ENCODE results near the gene UMPS.
"Not testable (repeated sequence)": the region's sequence is repeated elsewhere in the genome, so short reads cannot be mapped to it uniquely, and the experiment has no call there.

UMPS gene

DNA sequence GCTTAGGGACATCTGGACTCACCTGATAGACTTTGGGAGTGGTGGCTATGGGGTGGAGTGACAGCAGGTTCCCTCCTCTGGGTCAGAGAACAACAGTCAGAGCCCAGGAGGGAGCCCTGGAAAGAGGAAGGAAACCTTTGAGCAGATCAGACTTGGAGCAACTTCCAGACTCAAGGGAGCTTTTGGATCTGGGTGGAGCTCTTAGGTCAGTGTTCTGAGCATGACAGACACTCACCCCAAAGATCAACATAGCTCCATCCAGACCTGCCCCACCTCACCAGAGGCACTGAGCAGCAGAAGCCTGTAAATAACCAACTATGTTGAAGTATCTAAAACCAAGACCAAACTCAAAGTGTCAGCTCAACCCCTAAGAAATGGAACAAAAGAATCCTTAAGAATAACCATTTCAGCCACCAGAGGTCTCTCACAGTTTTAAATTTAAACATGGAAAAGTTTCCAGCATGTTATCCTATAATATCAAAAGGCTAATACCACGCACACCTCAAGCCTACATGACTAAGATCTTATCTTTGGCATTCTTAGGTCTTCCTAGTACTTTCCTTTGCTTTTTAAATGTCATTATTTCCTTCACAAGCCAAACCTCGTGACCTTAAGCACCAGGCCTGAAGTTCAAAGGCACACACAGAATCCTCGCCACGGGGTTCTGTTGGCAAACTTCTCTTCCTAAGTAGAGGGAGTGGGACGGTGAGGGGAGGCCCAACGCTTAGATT, 56.4 kb downstream of the UMPS start:
- Histone ChIP-seq H3K9me3 (ENCODE audit: control insufficient read depth in 2 of 2, low read length in 2 of 2) (no peaks in the 10 kb centered on the region), H3K4me3 (ENCODE audit: low read length in 2 of 2) (no peak overlapping the region), H3K4me1 (ENCODE audit: control insufficient read depth in 2 of 2, insufficient read depth in 2 of 2, low read length in 2 of 2) (peaks cover 10 to 16% of the 10 kb centered on the region in 2 donors), H3K27ac (ENCODE audit: low read depth in 2 of 2, low read length in 2 of 2) (peak overlapping the region; percentile 2 to 31), H3K36me3 (ENCODE audit: control insufficient read depth in 2 of 2, insufficient read depth in 2 of 2, low read length in 2 of 2) (no peaks in the 10 kb centered on the region), H3K9ac (ENCODE audit: low read depth in 1 of 2, low read length in 2 of 2) (no peak overlapping the region), H3K27me3 (ENCODE audit: control insufficient read depth in 2 of 2, insufficient read depth in 2 of 2, low read length in 2 of 2) (no peaks in the 10 kb centered on the region)

DNA sequence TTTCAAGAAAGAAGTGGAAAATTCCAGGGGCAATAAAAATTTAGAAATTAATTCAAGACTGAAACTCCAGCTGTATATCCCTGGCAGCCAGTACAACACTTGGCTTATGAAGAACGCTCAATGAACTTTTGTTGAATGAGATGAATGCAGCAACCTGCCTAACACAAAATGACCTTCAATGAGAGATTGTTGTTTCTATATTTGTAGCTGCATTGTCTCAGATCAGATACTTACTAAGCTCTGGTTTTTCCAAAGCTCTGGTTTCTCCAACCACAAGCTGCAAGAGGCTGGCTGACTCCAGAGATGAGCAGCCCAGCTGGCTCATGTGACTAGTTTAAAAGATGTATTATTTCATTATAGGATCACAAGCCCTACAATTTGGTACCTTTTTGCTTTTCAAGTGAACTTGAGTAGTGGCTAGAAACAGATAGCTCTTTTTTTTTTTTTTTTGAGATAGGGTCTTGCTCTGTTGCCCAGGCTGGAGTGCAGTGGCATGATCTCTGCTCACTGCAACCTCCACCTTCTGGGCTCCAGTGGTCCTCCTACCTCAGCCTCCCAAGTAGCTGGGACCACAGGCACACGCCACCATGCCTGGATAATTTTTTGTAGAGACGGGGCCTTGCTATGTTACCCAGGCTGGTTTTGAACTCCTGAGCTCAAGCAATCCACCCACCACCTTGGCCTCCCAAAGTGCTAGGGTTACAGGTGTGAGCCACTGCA, 57.4 kb downstream of the UMPS start:
- peaks cover 10 to 15% of the 10 kb centered on the region in 2 donors for H3K4me1 ChIP-seq (ENCODE audit: control insufficient read depth in 2 of 2, insufficient read depth in 2 of 2, low read length in 2 of 2)

GRCh38 chr3:124788254-124788745, 58.0 kb downstream of the UMPS start:
- Histone ChIP-seq H3K9ac (ENCODE audit: low read depth in 1 of 2, low read length in 2 of 2) (no peak overlapping the region), H3K4me3 (ENCODE audit: low read length in 2 of 2) (no peak overlapping the region), H3K4me1 (ENCODE audit: control insufficient read depth in 2 of 2, insufficient read depth in 2 of 2, low read length in 2 of 2) (peaks cover 10 to 15% of the 10 kb centered on the region in 2 donors), H3K27ac (ENCODE audit: low read depth in 2 of 2, low read length in 2 of 2) (no peak overlapping the region), H3K36me3 (ENCODE audit: control insufficient read depth in 2 of 2, insufficient read depth in 2 of 2, low read length in 2 of 2) (no peaks in the 10 kb centered on the region), H3K9me3 (ENCODE audit: control insufficient read depth in 2 of 2, low read length in 2 of 2) (no peaks in the 10 kb centered on the region), H3K27me3 (ENCODE audit: control insufficient read depth in 2 of 2, insufficient read depth in 2 of 2, low read length in 2 of 2) (no peaks in the 10 kb centered on the region)

More for the DNA sequence above, 57.4 kb downstream of the UMPS start:
- no peaks in the 10 kb centered on the region for H3K9me3 ChIP-seq (ENCODE audit: control insufficient read depth in 2 of 2, low read length in 2 of 2)
- no peak overlapping the region for H3K9ac ChIP-seq (ENCODE audit: low read depth in 1 of 2, low read length in 2 of 2)
- H3K27ac ChIP-seq (ENCODE audit: low read depth in 2 of 2, low read length in 2 of 2): peak overlapping the region in 1 of 2 donors; percentile 2
- no peak overlapping the region for H3K4me3 ChIP-seq (ENCODE audit: low read length in 2 of 2)
- H3K36me3 ChIP-seq (ENCODE audit: control insufficient read depth in 2 of 2, insufficient read depth in 2 of 2, low read length in 2 of 2): no peaks in the 10 kb centered on the region
- no peaks in the 10 kb centered on the region for H3K27me3 ChIP-seq (ENCODE audit: control insufficient read depth in 2 of 2, insufficient read depth in 2 of 2, low read length in 2 of 2)

- H3K27me3 ChIP-seq (ENCODE audit: control insufficient read depth in 2 of 2, insufficient read depth in 2 of 2, low read length in 2 of 2); H3K27ac ChIP-seq (ENCODE audit: low read depth in 2 of 2, low read length in 2 of 2); H3K36me3 ChIP-seq (ENCODE audit: control insufficient read depth in 2 of 2, insufficient read depth in 2 of 2, low read length in 2 of 2); H3K9me3 ChIP-seq (ENCODE audit: control insufficient read depth in 2 of 2, low read length in 2 of 2); H3K4me3 ChIP-seq (ENCODE audit: low read length in 2 of 2); H3K9ac ChIP-seq (ENCODE audit: low read depth in 1 of 2, low read length in 2 of 2): not testable (repeated sequence)
- peaks cover 15 to 23% of the 10 kb centered on the region in 2 donors for H3K4me1 ChIP-seq (ENCODE audit: control insufficient read depth in 2 of 2, insufficient read depth in 2 of 2, low read length in 2 of 2)
These were observed 58.9 kb downstream of the UMPS start for GRCh38 chr3:124789103-124789502.

DNA sequence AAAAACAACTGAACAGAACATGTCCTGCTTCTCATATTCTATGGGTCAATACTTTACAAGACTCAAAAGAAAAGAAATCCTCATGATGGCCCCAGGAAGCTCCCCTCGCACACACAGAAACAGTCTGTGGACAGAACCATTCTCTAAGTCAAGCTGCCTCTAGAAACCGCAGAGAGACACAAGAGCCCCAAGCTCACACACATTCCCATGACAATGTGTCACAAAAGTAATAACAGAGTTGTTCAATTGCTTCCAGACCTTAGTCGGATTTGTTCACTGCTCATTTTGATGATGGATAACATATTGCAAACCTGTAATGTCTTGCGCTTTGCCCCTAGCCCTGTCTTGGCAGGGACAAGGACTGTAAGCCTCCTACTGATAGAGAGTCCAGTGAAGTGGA, 60.9 kb downstream of the UMPS start:
- Histone ChIP-seq H3K27ac (ENCODE audit: low read depth in 2 of 2, low read length in 2 of 2) (peak overlapping the region; percentile 49 to 50), H3K4me3 (ENCODE audit: low read length in 2 of 2) (no peak overlapping the region)

GRCh38 chr3:124791639-124792151, 61.4 kb downstream of the UMPS start:
- Histone ChIP-seq H3K4me1 (ENCODE audit: control insufficient read depth in 2 of 2, insufficient read depth in 2 of 2, low read length in 2 of 2) (peaks cover 15 to 16% of the 10 kb centered on the region in 2 donors), H3K27ac (ENCODE audit: low read depth in 2 of 2, low read length in 2 of 2) (peak overlapping the region; percentile 50), H3K9me3 (ENCODE audit: control insufficient read depth in 2 of 2, low read length in 2 of 2) (no peaks in the 10 kb centered on the region), H3K9ac (ENCODE audit: low read depth in 1 of 2, low read length in 2 of 2) (no peak overlapping the region), H3K27me3 (ENCODE audit: control insufficient read depth in 2 of 2, insufficient read depth in 2 of 2, low read length in 2 of 2) (no peaks in the 10 kb centered on the region), H3K4me3 (ENCODE audit: low read length in 2 of 2) (no peak overlapping the region), H3K36me3 (ENCODE audit: control insufficient read depth in 2 of 2, insufficient read depth in 2 of 2, low read length in 2 of 2) (peaks cover 10 to 11% of the 10 kb centered on the region in 2 donors)

More for the DNA sequence above, 60.9 kb downstream of the UMPS start:
- Histone ChIP-seq H3K9ac (ENCODE audit: low read depth in 1 of 2, low read length in 2 of 2) (no peak overlapping the region), H3K9me3 (ENCODE audit: control insufficient read depth in 2 of 2, low read length in 2 of 2) (no peaks in the 10 kb centered on the region), H3K27me3 (ENCODE audit: control insufficient read depth in 2 of 2, insufficient read depth in 2 of 2, low read length in 2 of 2) (no peaks in the 10 kb centered on the region), H3K4me1 (ENCODE audit: control insufficient read depth in 2 of 2, insufficient read depth in 2 of 2, low read length in 2 of 2) (peaks cover 15 to 21% of the 10 kb centered on the region in 2 donors), H3K36me3 (ENCODE audit: control insufficient read depth in 2 of 2, insufficient read depth in 2 of 2, low read length in 2 of 2) (peaks cover 8 to 9% of the 10 kb centered on the region in 2 donors)

DNA sequence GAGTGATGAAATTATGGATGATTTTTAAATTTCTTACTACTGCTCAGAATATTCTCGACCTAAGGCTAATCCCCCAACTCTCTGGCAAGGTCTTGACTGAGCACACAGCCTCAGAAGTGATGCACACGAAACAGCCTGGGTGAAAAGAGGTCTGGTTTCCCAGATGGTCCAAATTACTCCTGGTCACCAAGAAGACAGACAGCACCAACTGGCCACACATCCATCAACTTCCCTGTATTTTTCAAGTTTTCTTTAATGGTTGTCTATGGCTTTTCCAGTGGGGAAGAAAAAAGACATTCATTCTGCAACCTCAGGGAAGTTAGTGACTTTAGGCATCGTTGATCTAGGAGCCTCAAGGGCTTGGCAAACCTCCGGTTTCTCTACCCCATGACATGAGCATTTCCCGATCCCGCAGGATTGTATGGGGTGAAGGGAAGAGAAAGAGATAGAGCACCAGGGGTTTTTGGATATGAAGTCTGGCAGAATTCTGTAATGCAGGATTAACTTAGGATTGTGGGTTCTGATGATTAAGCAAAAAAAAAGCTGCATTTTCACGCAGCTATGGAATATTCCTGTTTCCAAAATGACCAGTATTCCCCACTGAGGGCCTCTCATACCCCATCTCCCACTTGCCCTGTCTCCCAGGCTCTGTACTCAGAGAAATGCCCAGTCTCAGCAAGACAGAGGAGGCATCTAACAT, 62.2 kb downstream of the UMPS start:
- Histone ChIP-seq H3K27ac (ENCODE audit: low read depth in 2 of 2, low read length in 2 of 2) (peak overlapping the region; percentile 17 to 50), H3K9me3 (ENCODE audit: control insufficient read depth in 2 of 2, low read length in 2 of 2) (no peaks in the 10 kb centered on the region), H3K27me3 (ENCODE audit: control insufficient read depth in 2 of 2, insufficient read depth in 2 of 2, low read length in 2 of 2) (no peaks in the 10 kb centered on the region), H3K36me3 (ENCODE audit: control insufficient read depth in 2 of 2, insufficient read depth in 2 of 2, low read length in 2 of 2) (peaks cover 10 to 11% of the 10 kb centered on the region in 2 donors), H3K4me3 (ENCODE audit: low read length in 2 of 2) (no peak overlapping the region), H3K9ac (ENCODE audit: low read depth in 1 of 2, low read length in 2 of 2) (no peak overlapping the region), H3K4me1 (ENCODE audit: control insufficient read depth in 2 of 2, insufficient read depth in 2 of 2, low read length in 2 of 2) (peaks cover 9 to 10% of the 10 kb centered on the region in 2 donors)

DNA sequence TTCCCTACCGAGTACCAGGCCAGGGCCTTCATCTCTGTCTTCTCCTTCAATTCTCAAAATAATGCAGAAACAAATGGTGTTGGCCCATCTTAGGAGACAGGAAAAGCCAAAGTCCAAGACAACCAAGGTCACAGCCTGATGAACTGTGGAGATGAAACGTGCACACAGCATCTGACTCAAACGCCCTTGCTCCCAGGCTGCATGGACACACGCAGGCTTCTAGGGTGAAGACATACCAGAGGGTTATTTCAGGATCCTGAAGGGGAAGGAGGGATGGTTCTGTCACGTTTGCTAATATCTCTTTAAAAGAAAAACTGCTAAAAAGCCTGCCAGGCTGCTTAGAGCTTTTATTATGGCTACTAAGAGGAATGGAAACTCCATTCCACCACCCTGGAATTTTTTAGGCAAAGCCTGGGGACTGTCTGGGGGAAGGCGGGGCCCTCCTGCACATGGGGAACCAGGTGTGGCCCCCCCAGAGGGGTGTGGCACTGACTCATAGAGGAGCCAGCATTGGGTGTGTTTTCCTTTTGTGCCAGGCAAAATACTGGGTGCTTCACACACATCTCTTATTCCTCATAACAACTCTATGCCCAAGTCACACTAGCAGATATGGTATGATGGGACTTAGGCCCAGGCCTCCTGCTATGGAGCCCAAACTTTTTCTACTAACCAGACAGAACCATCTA, 62.9 kb downstream of the UMPS start:
- H3K4me3 ChIP-seq (ENCODE audit: low read length in 2 of 2): no peak overlapping the region
- H3K27ac ChIP-seq (ENCODE audit: low read depth in 2 of 2, low read length in 2 of 2): peak overlapping the region in 1 of 2 donors; percentile 32
- H3K4me1 ChIP-seq (ENCODE audit: control insufficient read depth in 2 of 2, insufficient read depth in 2 of 2, low read length in 2 of 2): peaks cover 8 to 10% of the 10 kb centered on the region in 2 donors

DNA sequence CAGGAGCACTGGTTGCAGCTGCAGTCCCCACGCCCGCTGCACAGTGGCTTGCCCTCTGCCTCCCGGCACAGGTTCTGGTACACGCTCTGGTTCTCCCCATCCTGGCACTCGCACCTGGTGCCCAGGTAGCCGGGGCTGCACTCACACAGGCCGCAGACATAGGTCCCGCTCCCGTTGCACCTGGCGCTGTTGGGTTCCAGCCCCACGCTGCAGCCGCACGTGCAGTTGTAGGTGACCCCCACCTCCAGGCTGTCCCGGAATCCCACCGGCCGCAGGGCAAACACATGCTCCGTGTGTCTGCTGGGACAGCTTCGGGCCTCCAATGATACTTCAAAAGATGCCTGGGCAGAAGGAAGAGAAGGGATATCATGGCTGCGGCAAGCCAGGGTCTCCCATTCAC, 66.2 kb downstream of the UMPS start:
- H3K4me3 ChIP-seq (ENCODE audit: low read length in 2 of 2): no peak overlapping the region
- no peaks in the 10 kb centered on the region for H3K27me3 ChIP-seq (ENCODE audit: control insufficient read depth in 2 of 2, insufficient read depth in 2 of 2, low read length in 2 of 2)
- H3K9ac ChIP-seq (ENCODE audit: low read depth in 1 of 2, low read length in 2 of 2): no peak overlapping the region
- peaks cover 10 to 18% of the 10 kb centered on the region in 2 donors for H3K4me1 ChIP-seq (ENCODE audit: control insufficient read depth in 2 of 2, insufficient read depth in 2 of 2, low read length in 2 of 2)
- no peak overlapping the region for H3K27ac ChIP-seq (ENCODE audit: low read depth in 2 of 2, low read length in 2 of 2)
- H3K9me3 ChIP-seq (ENCODE audit: control insufficient read depth in 2 of 2, low read length in 2 of 2): no peaks in the 10 kb centered on the region
- peaks cover 10 to 11% of the 10 kb centered on the region in 2 donors for H3K36me3 ChIP-seq (ENCODE audit: control insufficient read depth in 2 of 2, insufficient read depth in 2 of 2, low read length in 2 of 2)

More for the DNA sequence above, 62.9 kb downstream of the UMPS start:
- Histone ChIP-seq H3K27me3 (ENCODE audit: control insufficient read depth in 2 of 2, insufficient read depth in 2 of 2, low read length in 2 of 2) (no peaks in the 10 kb centered on the region), H3K36me3 (ENCODE audit: control insufficient read depth in 2 of 2, insufficient read depth in 2 of 2, low read length in 2 of 2) (peaks cover 10 to 11% of the 10 kb centered on the region in 2 donors), H3K9ac (ENCODE audit: low read depth in 1 of 2, low read length in 2 of 2) (no peak overlapping the region), H3K9me3 (ENCODE audit: control insufficient read depth in 2 of 2, low read length in 2 of 2) (no peaks in the 10 kb centered on the region)

All from mucosa of rectum (tissue), 2 donors.